Uterus (tissue), 4 donors: ENCODE data around the gene MAP3K4. TPM values are rescaled to one million over a fixed set of nuclear protein-coding genes. Genes with fewer than 3 reads are reported as not detected.

ENCODE experiments used
- DNase-seq, 2 donors: peaks; one replicate each; pipeline ENCODE4 v3.0.0-alpha.2; 2019 to 2020
- H3K27ac ChIP-seq, 2 donors: fragments of 200-600 bp; sonication (generic); 1 replicate in 1 of 2; 2 replicates in 1 of 2; pipeline ENCODE4 v1.5.1; 2016 to 2018
- H3K27me3 ChIP-seq, 2 donors: fragments of 200-600 bp; sonication (generic); one replicate each; pipeline ENCODE4 v1.5.1; 2018 to 2019; ENCODE audit warnings: control low read depth in 1 of 2
- H3K36me3 ChIP-seq, 2 donors: fragments of 200-600 bp; sonication (generic); one replicate each; pipeline ENCODE4 v1.5.1; 2019; ENCODE audit warnings: control low read depth in 1 of 2
- H3K4me1 ChIP-seq, 2 donors: fragments of 200-600 bp; sonication (generic); one replicate each; pipeline ENCODE4 v1.5.1; 2018 to 2019; ENCODE audit warnings: control low read depth in 1 of 2
- H3K4me3 ChIP-seq, 2 donors: fragments of 200-600 bp; sonication (generic); 1 replicate in 1 of 2; 2 replicates in 1 of 2; pipeline ENCODE4 v1.5.1; 2018 to 2019; ENCODE audit warnings: mild to moderate bottlenecking in 1 of 2
- H3K9me3 ChIP-seq, 2 donors: fragments of 200-600 bp; sonication (generic); one replicate each; pipeline ENCODE4 v1.5.1; 2019; ENCODE audit warnings: control low read depth in 1 of 2
- CTCF ChIP-seq, 4 experiments: fragments of 200-600 bp in 2 of 4; fragments of 450-650 bp in 2 of 4; sonication (generic) in 2 of 4; IDR thresholded peaks; one replicate each; pipeline ENCODE4 v1.5.1; 2016 to 2019; ENCODE audit warnings: antibody characterized with exemption in 4 of 4, mild to moderate bottlenecking in 2 of 4, moderate library complexity in 1 of 4
- POLR2A ChIP-seq, 2 donors: fragments of 450-650 bp; IDR thresholded peaks; one replicate each; pipeline ENCODE4 v1.6.1; 2016; ENCODE audit warnings: antibody characterized with exemption in 2 of 2, mild to moderate bottlenecking in 1 of 2, moderate library complexity in 1 of 2
- intact Hi-C: fragments of 100-400 bp; cut with DNase I; formaldehyde crosslinking; loops from one replicate; pipeline ENCODE4 v1.15.1; 2023; ENCODE audit warnings: low total_unique reads
- total RNA-seq, 4 donors: library from RNA; depleted of rRNA in 3 of 4; stranded (reverse); fragments of >200 nt in 3 of 4; gene quantifications; one replicate each; pipeline versions ENCODE4 v1.1.0 to v1.2.4, GENCODE V29; 2014 to 2023
- donor health status: DM: yes; HTN: yes; CAD: no.

Gene MAP3K4
- total RNA-seq, 4 donors from 2014 or later, result 24.1 to 82.9 (median 46.6) TPM

GRCh38 chr6:161079566-161080262 lies 88.1 kb downstream of the MAP3K4 start:
- no peak overlapping the region for H3K4me3 ChIP-seq
- no peak for TF ChIP-seq CTCF (IDR thresholded peaks at IDR 0.05)
- TF ChIP-seq POLR2A (IDR thresholded peaks at IDR 0.05), result no peak
- no peaks in the 10 kb centered on the region for H3K9me3 ChIP-seq
- no peaks in the 10 kb centered on the region for H3K4me1 ChIP-seq
- peak overlapping the region in 1 of 2 donors; percentile 42 for H3K27ac ChIP-seq
- intact Hi-C loops, result no loop called here
- DNase-seq, result peak in 1 of 2 donors; percentile 25
- no peaks in the 10 kb centered on the region for H3K36me3 ChIP-seq
- H3K27me3 ChIP-seq, result no peaks in the 10 kb centered on the region

GRCh38 chr6:161080263-161080970 lies 88.8 kb downstream of the MAP3K4 start:
- Histone ChIP-seq H3K27me3 (no peaks in the 10 kb centered on the region), H3K4me1 (no peaks in the 10 kb centered on the region), H3K27ac (peak overlapping the region in 1 of 2 donors; percentile 13), H3K9me3 (no peaks in the 10 kb centered on the region), H3K4me3 (no peak overlapping the region), H3K36me3 (no peaks in the 10 kb centered on the region)
- intact Hi-C loops, result no loop called here
- TF ChIP-seq CTCF (IDR thresholded peaks at IDR 0.05), result no peak
- no peak for TF ChIP-seq POLR2A (IDR thresholded peaks at IDR 0.05)
- DNase-seq, result no peak

- Histone ChIP-seq H3K36me3 (no peaks in the 10 kb centered on the region), H3K4me3 (no peak overlapping the region), H3K27me3 (no peaks in the 10 kb centered on the region), H3K9me3 (no peaks in the 10 kb centered on the region), H3K27ac (no peak overlapping the region), H3K4me1 (no peaks in the 10 kb centered on the region)
- intact Hi-C loops, result no loop called here
- DNase-seq, result no peak
- TF ChIP-seq CTCF (IDR thresholded peaks at IDR 0.05) (no peak), POLR2A (IDR thresholded peaks at IDR 0.05) (no peak)
Observed at GRCh38 chr6:161082215-161082614, 90.6 kb downstream of the MAP3K4 start.

- H3K36me3 ChIP-seq, result no peaks in the 10 kb centered on the region
- no peaks in the 10 kb centered on the region for H3K9me3 ChIP-seq
- TF ChIP-seq CTCF (IDR thresholded peaks at IDR 0.05) (no peak), POLR2A (IDR thresholded peaks at IDR 0.05) (no peak)
- intact Hi-C loops, result no loop called here
- H3K27ac ChIP-seq, result peak overlapping the region in 1 of 2 donors; percentile 42
- H3K4me1 ChIP-seq, result no peaks in the 10 kb centered on the region
- no peaks in the 10 kb centered on the region for H3K27me3 ChIP-seq
- H3K4me3 ChIP-seq, result no peak overlapping the region
- DNase-seq, result no peak
Observed at GRCh38 chr6:161085246-161085645, 93.7 kb downstream of the MAP3K4 start.

- peak overlapping the region in 1 of 2 donors; percentile 46 for H3K27ac ChIP-seq
- H3K4me1 ChIP-seq, result peaks cover 0 to 3% of the 10 kb centered on the region in 2 donors
- no peak for DNase-seq
- no peaks in the 10 kb centered on the region for H3K27me3 ChIP-seq
- no peak for TF ChIP-seq POLR2A (IDR thresholded peaks at IDR 0.05)
- no peak for TF ChIP-seq CTCF (IDR thresholded peaks at IDR 0.05)
- no peaks in the 10 kb centered on the region for H3K9me3 ChIP-seq
- no peak overlapping the region for H3K4me3 ChIP-seq
- H3K36me3 ChIP-seq, result no peaks in the 10 kb centered on the region
- intact Hi-C loops, result no loop called here
Observed at GRCh38 chr6:161088676-161089328, 97.2 kb downstream of the MAP3K4 start.
